ENCODE data around the gene MYOCOS. TPM values are rescaled to one million over a fixed set of nuclear protein-coding genes. Genes with fewer than 3 reads are reported as not detected.

The MYOCOS gene, protein sequence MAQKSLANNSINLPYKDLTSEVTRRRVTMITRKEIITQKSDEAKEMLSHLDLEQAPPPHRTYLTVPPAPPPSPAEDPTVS
- total RNA-seq: not detected

DNA sequence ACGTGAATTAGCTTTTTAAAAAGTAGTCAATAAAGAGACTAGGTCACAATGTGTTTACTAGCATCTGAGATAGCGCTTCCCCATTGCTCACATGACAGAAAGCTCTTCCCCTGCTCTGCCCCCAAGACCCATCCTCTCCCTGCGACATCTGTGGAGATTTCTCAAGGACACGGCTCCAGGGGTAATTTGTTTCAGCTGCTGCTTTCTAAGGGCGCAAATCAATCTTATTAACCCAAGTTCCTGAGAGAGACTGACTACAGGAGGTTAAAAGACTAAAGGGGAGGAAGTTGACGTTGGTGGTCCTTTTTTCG lies at the start of gene MYOCOS:
MYOCOS (plus strand) TSS at position 92 of the 311 bp plus-strand sequence. CDS start 1,641 bp downstream, outside the sequence.
- CTCF ChIA-PET: interaction anchor here (1.1 to 1.7 kb wide), 3 partner anchors 10 to 179 kb away, joined by 3 to 7 read pairs (median 4); no protein-coding TSS in a partner anchor
- no peak for DNase-seq
- Mint-ChIP-seq H3K36me3 (ENCODE audit: low read depth) (no peaks in the 10 kb centered on the region), H3K27me3 (peaks cover 3% of the 10 kb centered on the region), H3K27ac (no peak within 1 kb of the TSS), H3K4me1 (ENCODE audit: low read depth) (no peaks in the 10 kb centered on the region), H3K4me3 (no peak within 1 kb of the TSS), H3K9me3 (no peaks in the 10 kb centered on the region)
- intact Hi-C loops (cut with micrococcal nuclease): no loop called here
- POLR2A ChIA-PET: no interaction called here
- TF ChIP-seq, protein P1, sequence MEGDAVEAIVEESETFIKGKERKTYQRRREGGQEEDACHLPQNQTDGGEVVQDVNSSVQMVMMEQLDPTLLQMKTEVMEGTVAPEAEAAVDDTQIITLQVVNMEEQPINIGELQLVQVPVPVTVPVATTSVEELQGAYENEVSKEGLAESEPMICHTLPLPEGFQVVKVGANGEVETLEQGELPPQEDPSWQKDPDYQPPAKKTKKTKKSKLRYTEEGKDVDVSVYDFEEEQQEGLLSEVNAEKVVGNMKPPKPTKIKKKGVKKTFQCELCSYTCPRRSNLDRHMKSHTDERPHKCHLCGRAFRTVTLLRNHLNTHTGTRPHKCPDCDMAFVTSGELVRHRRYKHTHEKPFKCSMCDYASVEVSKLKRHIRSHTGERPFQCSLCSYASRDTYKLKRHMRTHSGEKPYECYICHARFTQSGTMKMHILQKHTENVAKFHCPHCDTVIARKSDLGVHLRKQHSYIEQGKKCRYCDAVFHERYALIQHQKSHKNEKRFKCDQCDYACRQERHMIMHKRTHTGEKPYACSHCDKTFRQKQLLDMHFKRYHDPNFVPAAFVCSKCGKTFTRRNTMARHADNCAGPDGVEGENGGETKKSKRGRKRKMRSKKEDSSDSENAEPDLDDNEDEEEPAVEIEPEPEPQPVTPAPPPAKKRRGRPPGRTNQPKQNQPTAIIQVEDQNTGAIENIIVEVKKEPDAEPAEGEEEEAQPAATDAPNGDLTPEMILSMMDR (IDR thresholded peaks at IDR 0.05): no peak
- ATAC-seq: no peak

DNA sequence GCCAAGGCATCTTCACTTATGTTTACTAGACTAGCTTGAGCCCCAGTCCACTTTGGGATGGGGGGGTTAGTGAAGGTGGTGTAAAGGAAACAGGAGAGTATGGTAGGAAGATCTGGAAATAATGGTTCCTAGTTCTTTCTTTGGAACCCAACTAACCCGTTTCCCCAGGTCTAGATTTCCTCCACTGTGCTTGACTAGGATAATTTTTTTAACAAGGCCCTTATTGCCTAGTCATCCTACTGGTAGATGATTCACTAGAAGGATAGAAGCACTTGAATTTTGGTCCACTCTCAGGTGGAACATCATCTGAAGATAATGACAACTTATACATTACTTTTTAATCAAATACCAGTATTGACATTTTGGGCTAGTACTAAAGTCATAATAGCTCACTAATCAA lies 45.9 kb upstream of the MYOCOS start:
- ATAC-seq (no peak), DNase-seq (no peak)
- peak overlapping the region; percentile 49 for H3K27ac Mint-ChIP-seq
- ChIA-PET CTCF (interaction anchor here (2.1 kb wide), 1 partner anchor 91 kb away, joined by 5 read pairs; the partner anchor contains the start of gene PRRC2C), POLR2A (no interaction called here)
- peaks cover 51% of the 10 kb centered on the region for H3K36me3 Mint-ChIP-seq (ENCODE audit: low read depth)
- H3K4me1 Mint-ChIP-seq (ENCODE audit: low read depth): peaks cover 14% of the 10 kb centered on the region
- no peaks in the 10 kb centered on the region for H3K9me3 Mint-ChIP-seq
- intact Hi-C loops (cut with micrococcal nuclease): no loop called here
- H3K27me3 Mint-ChIP-seq: no peaks in the 10 kb centered on the region
- no peak overlapping the region for H3K4me3 Mint-ChIP-seq
- TF ChIP-seq, protein P1 (IDR thresholded peaks at IDR 0.05): no peak

DNA sequence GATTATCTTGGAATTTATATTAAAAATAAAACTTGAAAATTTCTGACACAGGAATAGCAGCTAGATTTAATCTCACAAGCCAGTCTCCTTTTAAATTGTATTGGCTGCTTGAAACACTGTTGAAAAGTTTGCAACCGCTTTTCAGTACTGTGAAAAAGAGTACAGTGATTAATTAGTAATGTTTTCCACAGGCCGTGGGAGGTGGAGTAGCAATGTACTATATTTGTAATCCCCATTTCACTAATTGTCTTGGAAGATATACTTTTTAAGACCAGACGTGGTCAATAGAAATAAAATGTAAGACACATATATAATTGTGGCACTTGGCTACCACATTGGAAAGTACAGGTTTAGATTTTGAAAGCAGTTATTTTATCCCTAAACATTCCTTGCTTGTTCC lies 40.8 kb upstream of the MYOCOS start:
- ATAC-seq: peak; percentile 30
- peak overlapping the region; percentile 76 for H3K27ac Mint-ChIP-seq

DNA sequence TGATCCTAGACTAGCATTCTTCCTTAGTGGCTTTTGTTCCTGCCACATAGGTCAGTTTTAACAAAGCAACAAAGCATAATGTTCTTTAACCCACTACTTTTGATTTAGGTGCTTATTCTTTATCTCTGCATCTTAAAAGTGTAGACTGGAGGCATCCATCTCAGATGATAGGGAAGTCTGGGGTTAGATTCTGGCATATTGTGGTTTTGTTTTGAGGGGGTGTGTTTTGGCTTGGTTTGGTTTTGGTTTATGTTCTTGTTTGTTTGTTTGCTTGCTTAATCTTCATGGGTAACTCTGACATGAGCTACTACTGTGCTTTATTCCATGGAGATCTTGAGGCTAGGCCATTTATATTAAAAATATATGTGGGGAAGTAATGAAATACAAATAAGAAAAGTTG lies 40.3 kb upstream of the MYOCOS start:
- CTCF ChIA-PET: no interaction called here
- H3K4me3 Mint-ChIP-seq: no peak overlapping the region
- ATAC-seq (no peak), DNase-seq (no peak)
- H3K9me3 Mint-ChIP-seq: no peaks in the 10 kb centered on the region
- H3K27me3 Mint-ChIP-seq: no peaks in the 10 kb centered on the region
- peak overlapping the region; percentile 76 for H3K27ac Mint-ChIP-seq
- peaks cover 20% of the 10 kb centered on the region for H3K4me1 Mint-ChIP-seq (ENCODE audit: low read depth)
- POLR2A ChIA-PET: no interaction called here
- TF ChIP-seq, protein P1 (IDR thresholded peaks at IDR 0.05): no peak
- peaks cover 50% of the 10 kb centered on the region for H3K36me3 Mint-ChIP-seq (ENCODE audit: low read depth)
- intact Hi-C loops (cut with micrococcal nuclease): no loop called here

More for the DNA sequence above, 40.8 kb upstream of the MYOCOS start:
- peaks cover 51% of the 10 kb centered on the region for H3K36me3 Mint-ChIP-seq (ENCODE audit: low read depth)
- no peak overlapping the region for H3K4me3 Mint-ChIP-seq
- no peaks in the 10 kb centered on the region for H3K27me3 Mint-ChIP-seq
- peaks cover 20% of the 10 kb centered on the region for H3K4me1 Mint-ChIP-seq (ENCODE audit: low read depth)
- ChIA-PET CTCF (interaction anchor here (1.2 kb wide), 1 partner anchor 24 kb away, joined by 3 read pairs; no protein-coding TSS in a partner anchor), POLR2A (no interaction called here)
- no peaks in the 10 kb centered on the region for H3K9me3 Mint-ChIP-seq
- no peak for DNase-seq
- TF ChIP-seq, protein P1 (IDR thresholded peaks at IDR 0.05): no peak
- intact Hi-C loops (cut with micrococcal nuclease): no loop called here

DNA sequence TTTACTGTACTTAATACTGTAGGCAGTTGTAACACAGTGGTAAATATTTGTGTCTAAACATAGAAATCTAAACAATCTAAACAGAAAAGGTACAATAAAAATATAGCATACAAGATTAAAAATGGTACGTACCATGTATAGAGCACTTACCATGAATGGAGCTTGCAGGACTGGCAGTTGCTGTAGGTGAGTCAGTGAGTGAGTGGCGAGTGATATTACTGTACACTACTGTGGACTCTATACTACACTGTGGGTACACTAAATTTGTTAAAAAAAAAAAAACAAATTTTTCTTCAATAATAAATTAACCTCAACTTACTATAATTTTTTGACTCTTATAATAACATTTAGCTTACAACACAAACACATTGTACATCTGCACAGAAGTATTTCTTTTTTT lies 39.5 kb upstream of the MYOCOS start:
- no peak for DNase-seq
- Mint-ChIP-seq H3K27ac (no peak overlapping the region), H3K9me3 (no peaks in the 10 kb centered on the region), H3K4me1 (ENCODE audit: low read depth) (peaks cover 20% of the 10 kb centered on the region), H3K4me3 (no peak overlapping the region), H3K27me3 (no peaks in the 10 kb centered on the region), H3K36me3 (ENCODE audit: low read depth) (peaks cover 50% of the 10 kb centered on the region)
- intact Hi-C loops (cut with micrococcal nuclease): no loop called here
- ATAC-seq: no peak
- ChIA-PET POLR2A (interaction anchor here (1.0 kb wide), 1 partner anchor 26 kb away, joined by 3 read pairs; no protein-coding TSS in a partner anchor), CTCF (no interaction called here)
- TF ChIP-seq, protein P1 (IDR thresholded peaks at IDR 0.05): no peak
